Breast epithelium (tissue), 4 donors: ENCODE results near the gene FBXO31. TPM values are rescaled to one million over a fixed set of nuclear protein-coding genes. Genes with fewer than 3 reads are reported as not detected.
A peak's percentile ranks its signal among the peaks of the same experiment; 100 is the strongest.

Source experiments
- DNase-seq, 2 donors: peaks; one replicate each; pipeline ENCODE4 v3.0.0-alpha.2; 2019; ENCODE audit warnings: low spot score in 2 of 2
- H3K27ac ChIP-seq, 2 donors: fragments of 200-600 bp; sonication (generic) in 1 of 2; one replicate each; pipeline ENCODE4 v1.5.1; 2016 to 2019; ENCODE audit warnings: mild to moderate bottlenecking in 1 of 2
- H3K27me3 ChIP-seq, 2 donors: fragments of 200-600 bp; sonication (generic) in 1 of 2; one replicate each; pipeline versions ENCODE4 v1.5.1 to v1.6.0; 2017 to 2019; ENCODE audit warnings: control low read depth in 1 of 2, mild to moderate bottlenecking in 1 of 2
- H3K36me3 ChIP-seq: fragments of 200-600 bp; one replicate; pipeline ENCODE4 v1.5.1; 2019
- H3K4me1 ChIP-seq, 2 donors: fragments of 200-600 bp; sonication (generic); one replicate each; pipeline ENCODE4 v1.5.1; 2016 to 2019; ENCODE audit warnings: control low read depth in 1 of 2
- H3K4me3 ChIP-seq, 3 donors: fragments of 200-600 bp; sonication (generic); 1 replicate in 2 of 3; 2 replicates in 1 of 3; pipeline ENCODE4 v1.5.1; 2016 to 2019; ENCODE audit warnings: mild to moderate bottlenecking in 3 of 3, moderate library complexity in 2 of 3
- H3K9me3 ChIP-seq, 2 donors: fragments of 200-600 bp; sonication (generic) in 1 of 2; one replicate each; pipeline ENCODE4 v1.5.1; 2016 to 2019; ENCODE audit warnings: control low read depth in 1 of 2
- POLR2A ChIP-seq: fragments of 450-650 bp; IDR thresholded peaks from one replicate; pipeline ENCODE4 v1.6.1; 2016; ENCODE audit warnings: antibody characterized with exemption, mild to moderate bottlenecking, moderate library complexity
- POLR2AphosphoS5 ChIP-seq, 3 donors: sonication (generic); formaldehyde crosslinking; IDR thresholded peaks; one replicate each; pipeline ENCODE4 v1.6.1; 2017; ENCODE audit warnings: antibody characterized with exemption in 3 of 3
- intact Hi-C: fragments of 100-400 bp; cut with DNase I; formaldehyde crosslinking; loops from one replicate; pipeline ENCODE4 v1.15.1; 2023; ENCODE audit warnings: low total_unique reads
- total RNA-seq, 3 donors: library from RNA; depleted of rRNA; stranded (reverse); fragments of >200 nt; gene quantifications; one replicate each; pipeline ENCODE4 v1.1.0, GENCODE V29; 2016
- TF ChIP-seq, protein P1 (sequence below), 3 donors: fragments of 450-650 bp; IDR thresholded peaks; one replicate each; pipeline ENCODE4 v1.5.1; 2016 to 2017; ENCODE audit warnings: antibody characterized with exemption in 3 of 3, mild to moderate bottlenecking in 3 of 3, moderate library complexity in 3 of 3

FBXO31 gene
- total RNA-seq, 3 donors from 2014 or later: 43.0 to 74.7 (median 67.4) TPM

DNA sequence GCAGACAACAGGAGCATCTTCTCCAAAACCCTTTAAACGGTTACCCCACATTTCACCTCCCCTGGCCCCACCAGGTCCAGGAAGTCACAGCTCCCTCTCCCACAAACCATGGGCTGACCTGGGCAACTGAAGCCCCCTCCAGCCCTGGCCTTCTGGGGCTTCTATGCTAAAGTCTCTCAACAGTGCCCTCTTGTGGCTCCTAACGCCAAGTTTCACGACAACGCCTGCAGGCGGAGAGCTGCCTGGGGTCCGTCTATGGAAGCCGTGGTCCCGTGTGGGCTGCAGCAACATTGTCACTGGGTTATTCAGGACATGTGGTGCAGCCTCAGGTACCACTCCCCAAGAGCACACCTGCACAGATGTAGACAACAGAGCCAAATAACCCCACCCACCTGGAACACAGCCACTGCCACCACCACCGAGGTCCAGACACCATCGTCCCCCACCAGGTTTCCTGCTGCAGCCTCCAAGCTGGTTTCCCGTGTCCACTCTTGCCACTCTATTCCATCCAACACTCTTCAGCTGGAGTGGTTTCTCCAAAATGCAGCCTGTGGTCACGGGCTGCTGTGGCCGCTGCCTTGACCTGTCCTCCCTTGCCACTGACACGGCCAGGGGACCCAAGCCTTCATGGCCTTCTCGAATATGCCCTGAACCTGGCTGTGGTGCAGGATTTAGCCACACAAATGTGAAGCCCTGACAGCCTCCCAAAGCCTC is 85.5 kb downstream of the FBXO31 start:
- no peak for DNase-seq
- intact Hi-C loops: no loop called here
- no peaks in the 10 kb centered on the region for H3K27me3 ChIP-seq
- TF ChIP-seq POLR2AphosphoS5 (IDR thresholded peaks at IDR 0.05): no peak
- TF ChIP-seq, protein P1, sequence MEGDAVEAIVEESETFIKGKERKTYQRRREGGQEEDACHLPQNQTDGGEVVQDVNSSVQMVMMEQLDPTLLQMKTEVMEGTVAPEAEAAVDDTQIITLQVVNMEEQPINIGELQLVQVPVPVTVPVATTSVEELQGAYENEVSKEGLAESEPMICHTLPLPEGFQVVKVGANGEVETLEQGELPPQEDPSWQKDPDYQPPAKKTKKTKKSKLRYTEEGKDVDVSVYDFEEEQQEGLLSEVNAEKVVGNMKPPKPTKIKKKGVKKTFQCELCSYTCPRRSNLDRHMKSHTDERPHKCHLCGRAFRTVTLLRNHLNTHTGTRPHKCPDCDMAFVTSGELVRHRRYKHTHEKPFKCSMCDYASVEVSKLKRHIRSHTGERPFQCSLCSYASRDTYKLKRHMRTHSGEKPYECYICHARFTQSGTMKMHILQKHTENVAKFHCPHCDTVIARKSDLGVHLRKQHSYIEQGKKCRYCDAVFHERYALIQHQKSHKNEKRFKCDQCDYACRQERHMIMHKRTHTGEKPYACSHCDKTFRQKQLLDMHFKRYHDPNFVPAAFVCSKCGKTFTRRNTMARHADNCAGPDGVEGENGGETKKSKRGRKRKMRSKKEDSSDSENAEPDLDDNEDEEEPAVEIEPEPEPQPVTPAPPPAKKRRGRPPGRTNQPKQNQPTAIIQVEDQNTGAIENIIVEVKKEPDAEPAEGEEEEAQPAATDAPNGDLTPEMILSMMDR (IDR thresholded peaks at IDR 0.05): peak in 2 of 3 donors; percentile 10 to 15
- no peak for TF ChIP-seq POLR2A
- H3K4me1 ChIP-seq: no peaks in the 10 kb centered on the region
- H3K27ac ChIP-seq: no peak overlapping the region
- H3K36me3 ChIP-seq: no peaks in the 10 kb centered on the region
- no peaks in the 10 kb centered on the region for H3K9me3 ChIP-seq
- H3K4me3 ChIP-seq: no peak overlapping the region

DNA sequence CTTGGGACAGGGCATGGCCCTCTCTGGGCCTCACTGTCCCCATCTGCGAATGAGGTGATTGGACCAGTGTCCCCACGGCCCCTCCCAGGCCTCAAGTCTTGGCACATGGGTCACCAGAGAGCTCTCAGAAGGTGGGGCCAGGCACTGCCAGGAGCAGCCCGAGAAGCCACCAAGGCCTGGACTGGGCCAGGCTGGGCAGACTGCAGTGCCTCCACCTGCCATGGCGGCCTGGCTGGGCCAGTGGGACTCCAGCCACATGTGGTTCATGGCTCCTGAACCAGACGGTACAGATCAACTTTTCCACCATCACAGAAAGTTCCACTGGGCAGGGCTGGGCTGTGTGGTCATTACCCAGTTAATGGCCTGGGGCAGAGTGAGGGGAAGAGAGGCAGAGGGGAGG is 86.2 kb downstream of the FBXO31 start:
- H3K9me3 ChIP-seq: no peaks in the 10 kb centered on the region
- no peak overlapping the region for H3K27ac ChIP-seq
- DNase-seq: no peak
- no peaks in the 10 kb centered on the region for H3K36me3 ChIP-seq
- intact Hi-C loops: no loop called here
- no peaks in the 10 kb centered on the region for H3K27me3 ChIP-seq
- no peak overlapping the region for H3K4me3 ChIP-seq
- TF ChIP-seq, protein P1 (IDR thresholded peaks at IDR 0.05): no peak
- TF ChIP-seq POLR2A (no peak), POLR2AphosphoS5 (IDR thresholded peaks at IDR 0.05) (no peak)
- no peaks in the 10 kb centered on the region for H3K4me1 ChIP-seq

DNA sequence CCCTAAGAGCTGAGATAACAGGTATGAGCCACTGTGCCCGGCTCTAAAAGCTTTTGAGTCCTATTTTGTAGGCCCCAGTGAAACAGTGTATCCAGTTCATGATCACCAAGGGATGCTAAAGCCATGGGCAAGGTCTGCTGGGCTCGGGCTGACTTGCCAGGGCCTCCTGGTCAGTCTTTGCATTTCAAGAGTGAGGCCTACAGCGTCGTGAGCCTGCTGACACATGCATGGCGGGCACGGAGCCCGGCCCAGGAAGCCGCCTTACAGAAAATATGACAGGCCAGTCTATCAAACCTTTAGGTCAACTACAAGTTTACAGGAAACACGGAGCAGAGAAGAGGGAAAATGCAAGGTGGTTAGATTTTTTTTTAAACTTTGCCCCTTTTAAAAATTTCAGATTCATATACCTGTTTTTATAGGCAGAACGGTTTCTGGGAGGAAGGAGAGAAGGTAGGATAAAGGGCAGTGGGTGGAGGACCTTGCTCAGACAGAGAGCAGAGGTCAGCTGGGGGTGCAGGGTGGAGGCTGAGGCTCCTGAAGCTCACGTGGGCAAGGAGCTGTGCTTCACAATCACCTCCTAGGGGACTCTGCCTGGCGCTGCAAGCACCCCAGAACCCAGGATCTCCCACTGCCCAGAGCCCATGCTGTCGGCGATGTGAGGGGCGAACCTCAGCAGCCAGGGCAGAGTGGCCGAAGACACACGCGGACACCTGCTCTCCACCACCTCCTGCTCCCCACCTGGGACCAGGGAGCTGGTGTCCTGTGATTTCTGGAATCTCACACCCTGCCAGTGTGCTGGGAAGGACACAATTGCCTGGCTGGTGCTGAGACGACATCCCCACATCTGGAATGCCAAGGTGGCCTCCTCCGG is 87.7 kb downstream of the FBXO31 start:
- Histone ChIP-seq H3K36me3 (no peaks in the 10 kb centered on the region), H3K27me3 (no peaks in the 10 kb centered on the region), H3K4me3 (no peak overlapping the region), H3K4me1 (no peaks in the 10 kb centered on the region), H3K9me3 (no peaks in the 10 kb centered on the region), H3K27ac (no peak overlapping the region)
- intact Hi-C loops: no loop called here
- no peak for DNase-seq
- TF ChIP-seq, protein P1 (IDR thresholded peaks at IDR 0.05): no peak
- TF ChIP-seq POLR2AphosphoS5 (IDR thresholded peaks at IDR 0.05) (no peak), POLR2A (no peak)

DNA sequence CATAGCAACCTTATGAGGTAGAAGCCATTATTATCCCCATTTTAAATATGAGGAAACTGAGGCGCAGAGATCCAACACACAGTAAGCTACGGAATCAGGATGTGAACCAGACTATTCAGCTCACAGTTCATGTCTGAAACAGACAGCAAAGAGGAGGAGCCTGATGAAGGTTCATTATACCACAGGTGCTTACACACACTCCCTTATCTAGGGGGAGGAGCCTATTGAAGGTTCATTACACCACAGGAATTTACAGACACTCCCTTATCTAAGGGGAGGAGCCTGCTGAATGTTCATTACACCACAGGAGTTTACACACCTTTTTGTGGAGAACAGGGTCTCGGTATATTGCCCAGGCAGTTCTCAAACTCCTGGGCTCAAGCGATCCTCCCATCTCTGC is 88.3 kb downstream of the FBXO31 start:
- no peak overlapping the region for H3K4me3 ChIP-seq
- H3K27me3 ChIP-seq: no peaks in the 10 kb centered on the region
- H3K4me1 ChIP-seq: no peaks in the 10 kb centered on the region
- no peaks in the 10 kb centered on the region for H3K9me3 ChIP-seq
- no peak overlapping the region for H3K27ac ChIP-seq
- H3K36me3 ChIP-seq: no peaks in the 10 kb centered on the region
- intact Hi-C loops: no loop called here
- TF ChIP-seq, protein P1 (IDR thresholded peaks at IDR 0.05): no peak
- TF ChIP-seq POLR2A (no peak), POLR2AphosphoS5 (IDR thresholded peaks at IDR 0.05) (no peak)
- no peak for DNase-seq

DNA sequence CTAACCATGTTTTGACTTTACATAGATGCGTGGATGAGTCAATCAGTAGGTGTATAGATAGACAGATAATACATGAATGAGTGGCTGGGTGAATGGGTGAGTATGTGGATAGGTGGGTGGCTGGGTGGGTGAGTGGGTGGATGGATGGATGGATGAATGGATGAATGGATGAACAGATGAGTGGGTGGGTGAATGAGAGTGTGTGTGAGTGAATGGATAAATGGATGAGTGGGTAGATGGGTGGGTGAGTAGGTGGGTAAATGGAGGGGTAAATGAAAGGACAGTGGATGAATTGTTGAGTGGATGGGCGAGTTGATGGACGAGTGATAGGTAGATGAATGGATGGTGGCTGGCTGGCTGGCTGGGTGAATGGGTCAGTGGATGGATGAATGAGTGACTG is 89.6 kb downstream of the FBXO31 start:
- Histone ChIP-seq H3K27me3 (no peaks in the 10 kb centered on the region), H3K36me3 (no peaks in the 10 kb centered on the region), H3K9me3 (no peaks in the 10 kb centered on the region), H3K4me1 (no peaks in the 10 kb centered on the region), H3K4me3 (no peak overlapping the region), H3K27ac (no peak overlapping the region)
- TF ChIP-seq POLR2A: no peak
- TF ChIP-seq, protein P1 (IDR thresholded peaks at IDR 0.05): no peak
- no peak for TF ChIP-seq POLR2AphosphoS5 (IDR thresholded peaks at IDR 0.05)
- intact Hi-C loops: no loop called here
- DNase-seq: no peak
